HepG2 (cell line): Measurements from ENCODE around the gene TTBK1.

Experiments used
- GABPB1 ChIP-seq: IDR thresholded peaks from 2 replicates; pipeline ENCODE4 v1.6.1; 2016; ENCODE audit warnings: mild to moderate bottlenecking, missing genetic modification reagents, moderate library complexity, missing compliant biosample characterization
- JUNB ChIP-seq: sonication (generic); formaldehyde crosslinking; IDR thresholded peaks from 2 replicates; pipeline ENCODE4 v1.8.0; 2022; ENCODE audit warnings: missing genetic modification reagents, mild to moderate bottlenecking, borderline replicate concordance
- NR2C2 ChIP-seq: sonication (generic); formaldehyde crosslinking; IDR thresholded peaks from 2 replicates; pipeline ENCODE4 v1.4.0; 2020; ENCODE audit warnings: missing genetic modification reagents, mild to moderate bottlenecking, moderate library complexity, borderline replicate concordance
- PHF8 ChIP-seq: sonication (generic); formaldehyde crosslinking; IDR thresholded peaks from 2 replicates; pipeline ENCODE4 v1.5.0; 2020; ENCODE audit warnings: missing genetic modification reagents
- SAP130 ChIP-seq: IDR thresholded peaks from 2 replicates; pipeline ENCODE4 v1.6.1; 2016; ENCODE audit warnings: low read depth
- SMC3 ChIP-seq: IDR thresholded peaks from 2 replicates; pipeline ENCODE4 v1.6.1; 2011; ENCODE audit warnings: low read length, improper control_type of control experiment
- SSRP1 ChIP-seq: IDR thresholded peaks from 2 replicates; pipeline ENCODE4 v1.6.1; 2016; ENCODE audit warnings: control low read depth
- ZNF138 ChIP-seq: sonication (generic); formaldehyde crosslinking; IDR thresholded peaks from 2 replicates; pipeline ENCODE4 v1.5.0; 2020; ENCODE audit warnings: mild to moderate bottlenecking, low read depth, missing genetic modification reagents
- TF ChIP-seq, protein P1 (sequence below): sonication (generic); formaldehyde crosslinking; IDR thresholded peaks from 2 replicates; pipeline ENCODE4 v1.5.0; 2020; ENCODE audit warnings: mild to moderate bottlenecking, missing genetic modification reagents, moderate library complexity
- TF ChIP-seq, protein P2 (sequence below): sonication (generic); formaldehyde crosslinking; IDR thresholded peaks from 2 replicates; pipeline ENCODE4 v1.8.0; 2023; ENCODE audit warnings: mild to moderate bottlenecking, missing genetic modification reagents

DNA sequence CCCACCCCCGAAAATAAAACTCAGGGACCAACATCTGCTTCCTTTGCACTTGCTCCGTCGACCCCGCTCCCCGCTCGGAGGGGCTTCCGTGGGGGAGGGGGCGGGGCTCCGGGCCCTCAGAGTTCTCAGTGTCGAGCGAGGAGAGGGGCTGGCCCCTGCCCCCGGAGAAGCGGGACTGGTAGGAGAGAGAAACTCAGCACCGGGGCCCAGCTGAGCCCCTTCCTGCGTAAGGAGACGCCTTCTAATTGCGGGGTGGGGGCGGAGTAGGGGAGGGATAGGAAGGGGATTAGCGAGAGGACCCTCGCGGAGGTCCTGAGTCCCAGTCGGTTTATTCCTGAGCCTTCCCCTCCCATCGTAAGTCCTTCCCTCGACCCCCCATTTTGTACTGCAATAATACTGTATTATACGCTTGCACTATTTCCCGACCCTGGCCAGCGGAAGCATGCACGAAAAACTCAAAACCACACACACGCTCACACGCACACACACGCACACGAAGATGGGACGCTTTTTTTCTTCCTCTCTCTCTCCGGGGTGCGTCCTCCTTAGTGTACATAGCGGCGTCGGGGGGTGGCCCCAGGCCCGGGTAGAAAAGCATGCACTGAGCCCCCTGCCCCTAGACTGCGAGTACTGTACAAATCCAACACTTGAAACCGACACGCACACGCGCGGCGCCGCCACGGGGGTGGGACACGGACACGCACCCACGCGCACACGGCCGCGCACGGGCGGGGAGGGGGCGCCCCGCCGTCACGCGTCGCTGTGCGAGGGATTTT lies 32.7 kb downstream of the TTBK1 start:
- no peak for TF ChIP-seq ZNF138 (CRISPR knock-in tag)
- no peak for TF ChIP-seq NR2C2 (CRISPR knock-in tag)
- TF ChIP-seq, protein P1, sequence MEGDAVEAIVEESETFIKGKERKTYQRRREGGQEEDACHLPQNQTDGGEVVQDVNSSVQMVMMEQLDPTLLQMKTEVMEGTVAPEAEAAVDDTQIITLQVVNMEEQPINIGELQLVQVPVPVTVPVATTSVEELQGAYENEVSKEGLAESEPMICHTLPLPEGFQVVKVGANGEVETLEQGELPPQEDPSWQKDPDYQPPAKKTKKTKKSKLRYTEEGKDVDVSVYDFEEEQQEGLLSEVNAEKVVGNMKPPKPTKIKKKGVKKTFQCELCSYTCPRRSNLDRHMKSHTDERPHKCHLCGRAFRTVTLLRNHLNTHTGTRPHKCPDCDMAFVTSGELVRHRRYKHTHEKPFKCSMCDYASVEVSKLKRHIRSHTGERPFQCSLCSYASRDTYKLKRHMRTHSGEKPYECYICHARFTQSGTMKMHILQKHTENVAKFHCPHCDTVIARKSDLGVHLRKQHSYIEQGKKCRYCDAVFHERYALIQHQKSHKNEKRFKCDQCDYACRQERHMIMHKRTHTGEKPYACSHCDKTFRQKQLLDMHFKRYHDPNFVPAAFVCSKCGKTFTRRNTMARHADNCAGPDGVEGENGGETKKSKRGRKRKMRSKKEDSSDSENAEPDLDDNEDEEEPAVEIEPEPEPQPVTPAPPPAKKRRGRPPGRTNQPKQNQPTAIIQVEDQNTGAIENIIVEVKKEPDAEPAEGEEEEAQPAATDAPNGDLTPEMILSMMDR (CRISPR knock-in tag): no peak
- TF ChIP-seq SMC3: no peak
- no peak for TF ChIP-seq GABPB1 (CRISPR knock-in tag)
- no peak for TF ChIP-seq SAP130 (CRISPR knock-in tag)
- TF ChIP-seq, protein P2, sequence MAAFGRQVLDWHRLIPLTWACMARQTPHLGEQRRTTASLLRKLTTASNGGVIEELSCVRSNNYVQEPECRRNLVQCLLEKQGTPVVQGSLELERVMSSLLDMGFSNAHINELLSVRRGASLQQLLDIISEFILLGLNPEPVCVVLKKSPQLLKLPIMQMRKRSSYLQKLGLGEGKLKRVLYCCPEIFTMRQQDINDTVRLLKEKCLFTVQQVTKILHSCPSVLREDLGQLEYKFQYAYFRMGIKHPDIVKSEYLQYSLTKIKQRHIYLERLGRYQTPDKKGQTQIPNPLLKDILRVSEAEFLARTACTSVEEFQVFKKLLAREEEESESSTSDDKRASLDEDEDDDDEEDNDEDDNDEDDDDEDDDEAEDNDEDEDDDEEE (CRISPR knock-in tag): no peak
- TF ChIP-seq JUNB (CRISPR knock-in tag): no peak
- no peak; the same call in 1 of the 2 replicates for TF ChIP-seq PHF8 (CRISPR knock-in tag)
- TF ChIP-seq SSRP1 (CRISPR knock-in tag): no peak
